GM20431 (cell line): ENCODE results near the gene DLG2.
"Not testable (repeated sequence)": the region's sequence is repeated elsewhere in the genome, so short reads cannot be mapped to it uniquely, and the experiment has no call there.

Source experiments
- in situ Hi-C: fragments of 300-500 bp; cut with MseI, MboI; formaldehyde crosslinking; loops from one replicate; pipeline ENCODE4 v1.15.0; 2020; ENCODE audit warnings: low sequenced_read_pairs; ENCODE audit not compliant: unreplicated experiment

DLG2 gene

GRCh38 chr11:85627332-85627997 lies at the start of gene DLG2:
TSS of gene DLG2 (minus strand) at chr11:85627344.
- in situ Hi-C loops: no loop called here

GRCh38 chr11:85673393-85673792 lies 46.2 kb upstream of the DLG2 start:
- in situ Hi-C loops: no loop called here

- in situ Hi-C loops: no loop called here
Measured at GRCh38 chr11:85672105-85672902, 45.2 kb upstream of the DLG2 start.

GRCh38 chr11:85670949-85671663 lies 44.0 kb upstream of the DLG2 start:
- in situ Hi-C loops: not testable (repeated sequence)

- in situ Hi-C loops: no loop called here
Measured at GRCh38 chr11:85668157-85668556, 41.0 kb upstream of the DLG2 start.

GRCh38 chr11:85666687-85667086 lies 39.5 kb upstream of the DLG2 start:
- in situ Hi-C loops: no loop called here

- in situ Hi-C loops: no loop called here
Measured at GRCh38 chr11:85665733-85666132, 38.6 kb upstream of the DLG2 start.

- in situ Hi-C loops: no loop called here
Measured at GRCh38 chr11:85664615-85665481, 37.7 kb upstream of the DLG2 start, which contains the start of gene CREBZF. TSS of gene CREBZF (minus strand) at chr11:85665129. CDS start at chr11:85664875, 254 bp downstream.

GRCh38 chr11:85663753-85664614 lies 36.8 kb upstream of the DLG2 start:
- in situ Hi-C loops: no loop called here

- in situ Hi-C loops: no loop called here
Measured at GRCh38 chr11:85663080-85663752, 36.1 kb upstream of the DLG2 start.

GRCh38 chr11:85661972-85662664 lies 35.0 kb upstream of the DLG2 start:
- in situ Hi-C loops: no loop called here

- in situ Hi-C loops: no loop called here
Measured at GRCh38 chr11:85658180-85658579, 31.0 kb upstream of the DLG2 start.

GRCh38 chr11:85656777-85657176 lies 29.6 kb upstream of the DLG2 start:
- in situ Hi-C loops: no loop called here

GRCh38 chr11:85654343-85654742 lies 27.2 kb upstream of the DLG2 start:
- in situ Hi-C loops: not testable (repeated sequence)

GRCh38 chr11:85652786-85653447 lies 25.8 kb upstream of the DLG2 start:
- in situ Hi-C loops: no loop called here

- in situ Hi-C loops: no loop called here
Measured at GRCh38 chr11:85651118-85651517, 24.0 kb upstream of the DLG2 start.

GRCh38 chr11:85647604-85648299 lies 20.6 kb upstream of the DLG2 start, which contains the start of gene TMEM126A:
TSS of gene TMEM126A (plus strand) at chr11:85647967. CDS start at chr11:85650256, 2,289 bp downstream.
- in situ Hi-C loops: no loop called here
